Measurements from ENCODE around the gene KANK3.

Gene KANK3

DNA sequence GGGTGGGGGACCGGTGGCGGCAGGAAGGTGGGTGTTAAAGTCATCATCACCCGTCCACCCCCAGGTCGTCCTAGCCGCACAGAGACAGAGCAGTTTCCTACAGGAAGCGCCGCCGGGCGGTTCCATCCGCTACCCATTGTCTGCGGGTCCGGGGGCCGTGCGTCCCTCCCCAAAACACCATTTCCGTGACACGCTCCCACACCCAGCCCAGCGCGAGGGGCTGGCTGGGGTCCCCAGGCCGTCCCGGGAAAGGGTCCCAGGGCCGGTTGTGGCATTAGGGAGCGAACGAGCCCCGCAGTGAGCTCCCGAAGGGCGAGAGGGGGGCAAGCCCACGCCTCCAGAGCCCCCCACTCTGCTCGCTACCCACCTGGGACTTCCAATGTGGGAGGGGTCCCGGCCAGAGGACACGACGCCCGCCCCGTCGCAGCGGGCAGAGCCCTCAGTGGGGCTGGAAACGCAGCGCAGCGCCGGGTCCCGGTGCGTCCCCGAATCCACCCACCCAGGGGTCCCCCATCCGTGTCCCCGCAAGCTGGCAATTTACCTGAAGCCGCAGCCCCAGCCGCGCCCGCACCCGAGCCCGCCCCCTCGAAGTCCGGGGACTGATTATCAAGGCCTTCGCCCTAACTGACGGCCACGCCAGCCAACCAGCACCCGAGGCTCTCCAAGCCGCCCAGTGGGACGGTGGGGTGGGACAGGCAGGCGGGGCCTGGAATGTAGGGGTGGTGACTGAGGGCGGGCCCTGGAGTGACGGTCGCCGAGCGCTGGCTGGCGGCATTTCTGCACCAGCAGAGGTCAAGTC lies at the start of gene KANK3:
Gene KANK3, minus strand, starts transcription at position 579 of the 799 bp plus-strand sequence. CDS start 5,434 bp downstream, outside the sequence.
- peak; percentile 97 for DNase-seq (ENCODE audit: low read depth)
- TF ChIP-seq, protein P1, sequence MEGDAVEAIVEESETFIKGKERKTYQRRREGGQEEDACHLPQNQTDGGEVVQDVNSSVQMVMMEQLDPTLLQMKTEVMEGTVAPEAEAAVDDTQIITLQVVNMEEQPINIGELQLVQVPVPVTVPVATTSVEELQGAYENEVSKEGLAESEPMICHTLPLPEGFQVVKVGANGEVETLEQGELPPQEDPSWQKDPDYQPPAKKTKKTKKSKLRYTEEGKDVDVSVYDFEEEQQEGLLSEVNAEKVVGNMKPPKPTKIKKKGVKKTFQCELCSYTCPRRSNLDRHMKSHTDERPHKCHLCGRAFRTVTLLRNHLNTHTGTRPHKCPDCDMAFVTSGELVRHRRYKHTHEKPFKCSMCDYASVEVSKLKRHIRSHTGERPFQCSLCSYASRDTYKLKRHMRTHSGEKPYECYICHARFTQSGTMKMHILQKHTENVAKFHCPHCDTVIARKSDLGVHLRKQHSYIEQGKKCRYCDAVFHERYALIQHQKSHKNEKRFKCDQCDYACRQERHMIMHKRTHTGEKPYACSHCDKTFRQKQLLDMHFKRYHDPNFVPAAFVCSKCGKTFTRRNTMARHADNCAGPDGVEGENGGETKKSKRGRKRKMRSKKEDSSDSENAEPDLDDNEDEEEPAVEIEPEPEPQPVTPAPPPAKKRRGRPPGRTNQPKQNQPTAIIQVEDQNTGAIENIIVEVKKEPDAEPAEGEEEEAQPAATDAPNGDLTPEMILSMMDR (IDR thresholded peaks at IDR 0.05; ENCODE audit: insufficient read depth, low read depth, low read length, missing control alignments), result no peak
- H3K4me3 ChIP-seq (ENCODE audit: low read length), result peak within 1 kb of the TSS; percentile 39

DNA sequence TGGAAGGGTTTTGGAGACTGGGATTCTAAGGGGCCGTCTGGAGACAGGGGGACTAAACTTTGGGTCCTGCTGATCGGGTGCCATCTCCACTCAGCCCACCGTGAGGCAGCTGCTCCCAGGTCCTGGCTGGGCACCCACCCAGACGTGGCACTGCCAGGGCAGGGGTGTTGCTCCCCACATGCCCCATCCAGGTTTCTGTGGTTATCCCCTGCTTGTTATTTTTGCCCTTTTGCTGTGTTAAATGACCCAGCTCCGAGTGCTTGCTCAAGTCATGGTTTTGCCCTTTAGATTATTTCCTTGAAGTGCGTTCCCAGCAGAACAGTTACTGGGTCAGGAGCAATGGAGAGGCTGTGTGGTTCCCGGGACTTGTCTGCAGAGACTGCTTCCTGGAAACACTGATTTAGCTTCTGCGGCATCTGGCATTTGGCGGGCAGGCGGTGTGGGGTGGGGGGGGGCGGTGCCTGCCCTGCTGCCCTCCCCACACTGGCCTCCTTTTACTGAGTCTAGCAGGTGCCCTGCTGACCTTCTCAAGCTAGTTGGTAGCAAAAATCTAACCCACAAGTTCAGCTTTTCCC lies 49.0 kb upstream of the KANK3 start:
- DNase-seq (ENCODE audit: low read depth), result no peak

DNA sequence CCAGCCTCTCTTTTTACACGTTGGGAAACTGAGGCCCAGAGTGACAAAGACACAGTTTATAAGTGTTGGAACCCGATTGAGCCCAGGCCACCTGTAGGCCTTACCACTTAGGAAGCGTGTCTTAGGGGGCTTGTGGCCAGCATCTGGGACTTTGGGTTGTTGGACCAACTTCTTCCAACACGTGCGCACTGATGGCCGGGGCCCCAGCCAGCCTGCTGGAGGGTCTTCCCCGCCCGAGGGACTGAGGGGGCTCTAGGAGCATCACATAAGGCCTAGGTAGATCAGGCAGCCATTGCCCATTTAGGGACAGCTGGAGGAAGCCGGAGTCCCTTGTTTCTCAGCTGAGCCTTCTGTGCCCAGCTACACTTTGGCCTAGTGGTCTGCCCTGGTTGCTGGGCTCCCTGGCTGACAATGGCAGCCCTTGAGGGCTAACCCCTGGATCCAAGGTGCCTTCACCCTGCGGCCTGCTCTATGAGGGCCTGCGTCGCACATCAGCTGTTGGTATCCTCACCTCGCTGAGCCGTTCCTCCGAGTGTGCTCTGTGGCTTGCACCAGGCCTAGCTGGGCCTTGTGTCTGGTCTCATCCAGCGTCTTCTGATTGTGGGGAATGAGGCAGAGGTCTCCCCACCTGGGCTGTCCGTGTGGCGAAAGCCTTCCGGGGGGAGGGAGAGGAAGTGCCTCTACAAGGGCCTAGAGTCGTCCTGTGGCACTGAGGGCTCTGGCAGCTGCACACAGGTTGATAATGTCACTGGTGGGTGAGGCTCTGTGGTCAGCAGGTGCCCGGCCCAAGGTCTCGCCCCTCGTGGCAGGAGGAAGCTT lies 48.3 kb upstream of the KANK3 start:
- TF ChIP-seq, protein P1 (IDR thresholded peaks at IDR 0.05; ENCODE audit: insufficient read depth, low read depth, low read length, missing control alignments), result no peak
- peak overlapping the region; percentile 20 for H3K4me3 ChIP-seq (ENCODE audit: low read length)

More for the DNA sequence above, 49.0 kb upstream of the KANK3 start:
- TF ChIP-seq, protein P1 (IDR thresholded peaks at IDR 0.05; ENCODE audit: insufficient read depth, low read depth, low read length, missing control alignments), result no peak
- no peak overlapping the region for H3K4me3 ChIP-seq (ENCODE audit: low read length)

DNA sequence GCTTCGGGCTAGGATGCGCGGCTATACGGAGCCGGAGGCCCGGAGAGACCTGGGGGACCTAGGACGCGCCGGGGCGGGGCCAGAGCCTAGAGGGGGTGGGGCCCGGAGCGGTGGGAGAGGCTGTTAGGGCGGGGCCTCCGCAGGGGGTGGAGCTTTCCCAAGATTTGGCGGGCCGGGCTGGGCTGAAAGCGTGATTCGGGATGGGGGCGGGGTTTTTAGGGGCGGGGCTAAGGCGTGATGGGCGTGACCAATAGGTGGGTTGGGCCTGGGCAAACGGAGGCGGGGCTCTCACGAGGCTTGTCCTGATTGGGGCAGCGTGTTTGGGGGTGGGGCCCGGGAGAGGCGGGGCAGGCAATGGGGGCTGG lies 47.5 kb upstream of the KANK3 start:
- peak overlapping the region; percentile 74 for H3K4me3 ChIP-seq (ENCODE audit: low read length)
- TF ChIP-seq, protein P1 (IDR thresholded peaks at IDR 0.05; ENCODE audit: insufficient read depth, low read depth, low read length, missing control alignments), result no peak
- peak; percentile 94 for DNase-seq (ENCODE audit: low read depth)

More for the DNA sequence above, 48.3 kb upstream of the KANK3 start:
- DNase-seq (ENCODE audit: low read depth), result no peak

DNA sequence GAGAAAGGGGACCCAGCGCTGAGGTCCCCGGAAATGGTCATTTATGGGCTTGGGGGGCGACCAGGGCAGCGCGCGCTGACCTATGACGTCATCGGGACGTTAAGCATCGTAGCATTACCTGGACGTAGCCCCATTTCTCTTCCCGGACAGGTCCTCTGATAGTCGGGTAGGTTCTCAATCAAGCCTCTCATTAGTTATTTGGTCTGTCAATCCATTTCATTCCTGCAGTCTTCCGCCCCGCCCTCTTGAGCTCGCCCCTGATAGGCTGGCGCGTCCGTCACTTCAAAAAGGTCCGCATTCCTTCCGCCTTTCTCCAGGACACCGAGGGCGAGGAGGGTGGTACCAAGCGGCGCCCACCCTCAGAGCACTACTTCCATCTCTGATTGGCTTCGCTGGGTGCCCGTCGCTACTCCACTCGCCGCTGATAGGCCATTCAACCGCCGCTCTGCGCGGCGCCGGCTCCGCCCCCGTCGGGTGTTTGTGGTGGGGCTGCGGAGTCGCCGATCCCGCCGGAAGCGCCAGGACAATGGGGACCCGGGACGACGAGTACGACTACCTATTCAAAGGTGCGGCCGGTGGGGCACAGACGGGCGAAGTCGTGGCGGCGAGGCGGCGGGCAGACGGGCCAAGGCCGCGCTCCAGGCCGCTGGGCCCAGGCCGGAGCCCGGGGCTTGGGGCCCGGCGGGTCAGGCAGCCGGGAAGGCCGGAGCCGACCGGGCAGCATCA lies 47.0 kb upstream of the KANK3 start, which contains the start of gene RAB11B:
Gene RAB11B, plus strand, starts transcription at position 470 of the 726 bp plus-strand sequence. Its CDS starts 57 bp downstream, at position 527.
- DNase-seq (ENCODE audit: low read depth), result peak; percentile 100
- TF ChIP-seq, protein P1 (IDR thresholded peaks at IDR 0.05; ENCODE audit: insufficient read depth, low read depth, low read length, missing control alignments), result no peak
- peak within 1 kb of the TSS; percentile 74 for H3K4me3 ChIP-seq (ENCODE audit: low read length)

DNA sequence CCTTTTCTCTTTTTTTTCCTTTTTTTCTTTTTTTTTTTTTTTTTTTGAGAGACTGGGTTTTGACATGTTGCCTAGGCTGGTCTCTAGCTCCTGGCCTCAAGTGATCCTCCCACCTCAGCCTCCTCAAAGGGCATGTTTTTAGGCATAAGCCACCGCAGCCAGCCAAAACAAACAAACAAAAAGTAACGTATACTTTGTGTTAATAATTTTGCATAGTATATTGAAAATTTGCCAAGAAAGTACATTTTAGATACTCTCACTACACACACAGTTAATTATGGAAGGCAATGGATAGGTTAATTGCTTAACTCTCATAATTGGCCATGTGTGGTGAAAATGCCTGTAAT lies 45.5 kb upstream of the KANK3 start:
- TF ChIP-seq, protein P1 (IDR thresholded peaks at IDR 0.05; ENCODE audit: insufficient read depth, low read depth, low read length, missing control alignments), result no peak
- no peak overlapping the region for H3K4me3 ChIP-seq (ENCODE audit: low read length)

More for the DNA sequence above, 45.5 kb upstream of the KANK3 start:
- DNase-seq (ENCODE audit: low read depth), result no peak

Measured in epithelial cell of esophagus (primary cell).